PFSK-1 (cell line): Measurements from ENCODE around the gene TAF6.

Experiments used
- FOXP2 ChIP-seq: optimal IDR thresholded peaks from 2 replicates; pipeline ENCODE3; 2011; ENCODE audit warnings: borderline replicate concordance, control low read depth, inconsistent platforms; ENCODE audit not compliant: insufficient read depth; ENCODE audit errors: extremely low read length, extremely low read depth
- POLR2AphosphoS5 ChIP-seq: IDR thresholded peaks from 2 replicates; pipeline ENCODE4 v1.6.1; 2012; ENCODE audit warnings: low read depth, mild to moderate bottlenecking, control low read depth, low read length, moderate library complexity
- REST ChIP-seq, 2 experiments: IDR thresholded peaks; 2 replicates each; pipeline versions ENCODE4 v1.6.1 to v1.8.0; 2011 to 2012; ENCODE audit warnings: low read depth in 2 of 2, low read length in 2 of 2, control low read depth in 1 of 2, inconsistent platforms in 1 of 2, mild to moderate bottlenecking in 1 of 2, moderate library complexity in 1 of 2; ENCODE audit not compliant: insufficient read depth in 1 of 2
- SIN3A ChIP-seq: IDR thresholded peaks from 2 replicates; pipeline ENCODE4 v1.6.1; 2012; ENCODE audit warnings: mild to moderate bottlenecking, low read length, moderate library complexity, borderline replicate concordance; ENCODE audit not compliant: insufficient read depth
- TAF1 ChIP-seq: IDR thresholded peaks from 2 replicates; pipeline ENCODE4 v1.6.1; 2012; ENCODE audit warnings: low read length, control low read depth, borderline replicate concordance; ENCODE audit not compliant: insufficient read depth

The TAF6 gene

DNA sequence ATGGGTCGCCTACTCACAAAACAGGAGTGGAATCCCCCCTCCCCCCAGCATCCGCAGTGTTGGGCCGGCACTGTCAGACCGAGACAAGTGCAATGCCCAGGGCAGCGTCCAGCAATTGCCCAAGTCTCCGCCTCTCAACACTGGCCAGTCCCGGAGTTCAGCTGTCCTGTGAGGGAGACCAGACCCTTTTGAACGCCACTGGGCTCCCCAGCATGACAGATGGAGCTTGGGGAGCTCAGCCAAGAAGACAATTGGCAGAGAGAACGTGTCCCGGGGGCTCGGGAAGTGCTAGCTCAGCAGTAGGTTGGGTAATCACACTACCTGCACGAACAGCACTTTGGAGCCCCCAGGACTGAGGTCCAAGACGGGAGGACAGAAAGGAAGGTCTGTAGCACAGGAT is 25.7 kb downstream of the TAF6 start:
- TF ChIP-seq FOXP2 (no peak), POLR2AphosphoS5 (no peak; the same call in 1 of the 2 replicates), REST (IDR thresholded peaks at IDR 0.05; ENCODE audit: insufficient read depth in 1 of 2, low read depth in 2 of 2, low read length in 2 of 2) (no peak)

DNA sequence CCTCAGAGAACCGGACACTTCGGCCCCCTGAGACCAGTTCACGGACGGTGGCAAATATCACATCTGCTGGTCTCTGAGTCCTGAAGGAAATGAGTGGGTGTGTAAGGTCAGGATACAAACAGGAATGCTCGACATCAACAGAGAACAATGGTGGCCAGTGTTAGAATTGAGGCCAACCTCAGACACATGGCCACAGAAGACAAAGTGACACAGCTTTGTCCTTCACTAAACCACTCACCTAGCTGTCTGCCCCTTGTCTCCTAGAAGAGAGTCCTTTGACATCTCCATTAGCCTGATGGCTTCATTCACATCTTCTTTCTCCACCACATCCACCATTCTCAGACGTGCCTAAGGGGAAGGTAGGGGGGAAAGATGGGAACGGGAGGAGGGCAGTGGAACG is 26.1 kb downstream of the TAF6 start:
- TF ChIP-seq REST (IDR thresholded peaks at IDR 0.05; ENCODE audit: insufficient read depth in 1 of 2, low read depth in 2 of 2, low read length in 2 of 2): no peak
- no peak; the same call in 1 of the 2 replicates for TF ChIP-seq POLR2AphosphoS5
- TF ChIP-seq TAF1: no peak
- no peak for TF ChIP-seq FOXP2
- TF ChIP-seq SIN3A: no peak

DNA sequence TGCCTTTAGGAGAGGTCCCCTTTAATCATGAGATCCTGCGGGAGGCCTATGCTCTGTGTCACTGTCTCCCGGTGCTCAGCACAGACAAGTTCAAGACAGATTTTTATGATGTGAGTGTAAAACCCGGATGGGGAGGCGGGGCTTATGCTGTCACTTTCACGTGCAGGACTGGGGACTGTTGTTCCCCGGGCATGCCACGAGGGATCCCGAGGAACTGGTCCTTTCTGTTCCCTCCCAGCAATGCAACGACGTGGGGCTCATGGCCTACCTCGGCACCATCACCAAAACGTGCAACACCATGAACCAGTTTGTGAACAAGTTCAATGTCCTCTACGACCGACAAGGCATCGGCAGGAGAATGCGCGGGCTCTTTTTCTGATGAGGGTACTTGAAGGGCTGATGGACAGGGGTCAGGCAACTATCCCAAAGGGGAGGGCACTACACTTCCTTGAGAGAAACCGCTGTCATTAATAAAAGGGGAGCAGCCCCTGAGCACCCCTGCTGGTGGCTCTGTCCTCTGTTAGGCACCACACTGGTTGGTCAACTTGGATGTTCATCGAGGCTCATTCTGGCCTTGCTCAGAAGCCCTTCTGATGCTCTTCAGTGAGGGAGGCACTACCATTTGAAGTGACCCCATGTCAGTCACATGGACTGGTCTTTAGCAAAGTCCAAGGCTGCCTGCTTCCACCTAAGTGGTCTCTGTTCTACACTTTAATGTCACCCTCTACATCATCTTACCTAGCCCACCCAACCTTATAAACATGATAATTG is 27.6 kb downstream of the TAF6 start:
- TF ChIP-seq FOXP2: no peak
- no peak for TF ChIP-seq REST (IDR thresholded peaks at IDR 0.05; ENCODE audit: insufficient read depth in 1 of 2, low read depth in 2 of 2, low read length in 2 of 2)
- no peak for TF ChIP-seq TAF1
- TF ChIP-seq SIN3A: no peak
- TF ChIP-seq POLR2AphosphoS5: peak; percentile 44; the same call in 1 of the 2 replicates

GRCh38 chr7:100090527-100091410 is 28.4 kb downstream of the TAF6 start:
- TF ChIP-seq REST (IDR thresholded peaks at IDR 0.05; ENCODE audit: insufficient read depth in 1 of 2, low read depth in 2 of 2, low read length in 2 of 2) (no peak), POLR2AphosphoS5 (0 out of 2 replicates have a peak, but pooled peaks have one; percentile 5), TAF1 (no peak)
